Medulla oblongata (tissue), 1 donor: Measurements from ENCODE around the gene MGAT1.
"Not testable (repeated sequence)": the region's sequence is repeated elsewhere in the genome, so short reads cannot be mapped to it uniquely, and the experiment has no call there.

Source experiments
- DNase-seq: peaks from one replicate; pipeline ENCODE4 v3.0.0-alpha.2; 2015; ENCODE audit errors: extremely low spot score

The MGAT1 gene

DNA sequence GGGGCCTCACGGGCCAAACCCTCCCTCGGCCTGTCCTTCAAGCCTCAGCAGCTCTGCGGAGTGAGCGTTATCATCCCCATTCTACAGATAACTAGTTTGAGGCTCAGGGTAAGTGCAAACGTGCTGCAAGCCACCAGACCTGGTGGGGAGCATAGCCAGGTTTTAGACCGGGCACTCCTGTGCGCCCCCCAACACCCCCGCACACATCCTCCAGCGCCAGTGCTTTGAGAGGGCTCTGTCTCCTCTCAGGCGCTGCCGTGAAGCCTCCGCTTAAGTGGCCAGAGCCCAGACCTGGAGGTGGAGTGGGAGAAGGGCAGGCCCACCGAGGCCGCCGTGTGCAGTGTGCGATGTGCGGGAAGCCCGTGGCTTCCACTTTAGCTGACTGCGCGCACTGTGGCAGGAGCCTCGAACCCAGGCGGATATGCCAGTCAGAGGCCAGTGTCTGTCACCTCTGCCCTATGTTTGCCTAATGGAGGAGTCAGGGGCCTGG lies 1.6 kb upstream of the MGAT1 start:
- DNase-seq: no peak

DNA sequence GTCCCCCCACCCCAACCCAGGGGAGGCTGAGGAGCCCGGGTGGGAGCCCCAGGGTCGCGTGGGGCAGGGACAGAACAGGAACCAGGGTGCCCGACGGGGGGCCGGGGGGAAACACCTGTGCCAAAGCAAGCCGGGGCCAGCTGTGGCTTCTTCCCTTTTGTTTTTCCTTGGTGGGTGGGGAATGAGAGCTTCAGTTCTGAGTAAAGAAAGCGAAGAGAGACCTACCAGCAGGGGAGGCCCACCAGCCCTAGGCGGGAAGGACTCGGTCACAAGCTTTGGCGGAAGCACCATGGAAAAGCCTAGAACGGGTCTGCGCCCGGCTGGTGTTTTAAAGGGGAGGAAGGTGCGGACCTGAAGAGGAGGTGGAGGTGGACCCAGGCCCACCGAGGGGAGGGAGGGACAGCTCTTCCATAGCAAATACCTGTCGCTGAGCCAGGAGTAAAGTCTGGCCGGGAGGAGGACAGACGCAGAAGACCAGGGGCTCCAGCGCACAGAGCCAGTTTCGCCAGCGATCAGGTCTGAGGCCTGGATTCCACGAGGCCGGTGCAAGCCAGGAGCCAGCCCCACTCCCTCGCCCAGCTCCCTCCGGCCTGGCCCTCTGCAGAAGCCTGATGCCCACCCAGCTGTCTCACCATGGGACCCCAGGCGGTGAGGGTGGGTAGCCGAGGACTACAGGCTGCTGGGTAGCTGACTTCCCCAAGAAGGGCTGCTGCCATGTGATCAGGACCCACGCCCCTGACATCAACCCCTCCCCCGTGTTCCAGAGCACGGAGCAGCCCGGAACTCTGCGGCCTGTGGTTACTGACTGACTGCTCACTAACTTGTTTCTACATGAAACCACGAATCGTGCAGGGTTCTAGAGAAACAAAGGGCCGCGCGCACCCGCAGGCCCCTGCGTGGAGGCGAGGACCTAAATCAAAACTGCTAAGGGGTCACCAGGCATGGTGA lies 849 bp upstream of the MGAT1 start:
- DNase-seq: peak; percentile 79

DNA sequence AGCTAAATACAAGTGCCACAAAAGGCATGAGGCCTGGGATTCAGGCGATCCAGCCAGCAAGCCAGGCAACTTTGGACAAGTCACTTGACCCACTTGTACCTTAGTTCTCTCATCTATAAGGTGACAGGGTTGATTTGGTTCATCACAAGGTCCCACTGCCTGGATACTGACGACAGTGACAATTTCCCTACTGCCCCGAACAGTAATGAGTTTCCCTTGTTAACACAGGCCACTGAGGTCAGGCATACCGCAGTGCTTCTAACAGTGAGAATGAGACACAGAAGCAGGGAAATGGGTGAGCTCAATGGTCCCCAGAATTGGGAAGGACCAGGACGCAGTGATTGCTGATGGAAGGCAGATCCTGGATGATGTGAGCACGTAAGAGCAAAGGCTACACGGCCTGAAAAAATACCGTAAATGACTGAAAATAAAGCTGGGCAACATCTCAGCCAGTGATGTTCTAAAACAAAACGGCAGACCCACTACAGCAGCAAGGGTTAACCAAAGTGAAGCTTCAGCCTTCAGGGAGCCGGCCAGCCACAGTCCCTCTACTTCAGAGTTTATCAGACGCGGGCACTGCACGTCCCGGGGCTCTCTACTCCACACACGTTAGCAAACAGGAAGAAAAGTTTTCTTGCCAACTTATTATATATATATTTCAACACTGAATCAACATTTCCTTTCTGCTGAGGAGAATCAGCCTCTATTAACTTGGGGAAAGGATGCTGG lies 846 bp downstream of the MGAT1 start:
- DNase-seq: no peak

DNA sequence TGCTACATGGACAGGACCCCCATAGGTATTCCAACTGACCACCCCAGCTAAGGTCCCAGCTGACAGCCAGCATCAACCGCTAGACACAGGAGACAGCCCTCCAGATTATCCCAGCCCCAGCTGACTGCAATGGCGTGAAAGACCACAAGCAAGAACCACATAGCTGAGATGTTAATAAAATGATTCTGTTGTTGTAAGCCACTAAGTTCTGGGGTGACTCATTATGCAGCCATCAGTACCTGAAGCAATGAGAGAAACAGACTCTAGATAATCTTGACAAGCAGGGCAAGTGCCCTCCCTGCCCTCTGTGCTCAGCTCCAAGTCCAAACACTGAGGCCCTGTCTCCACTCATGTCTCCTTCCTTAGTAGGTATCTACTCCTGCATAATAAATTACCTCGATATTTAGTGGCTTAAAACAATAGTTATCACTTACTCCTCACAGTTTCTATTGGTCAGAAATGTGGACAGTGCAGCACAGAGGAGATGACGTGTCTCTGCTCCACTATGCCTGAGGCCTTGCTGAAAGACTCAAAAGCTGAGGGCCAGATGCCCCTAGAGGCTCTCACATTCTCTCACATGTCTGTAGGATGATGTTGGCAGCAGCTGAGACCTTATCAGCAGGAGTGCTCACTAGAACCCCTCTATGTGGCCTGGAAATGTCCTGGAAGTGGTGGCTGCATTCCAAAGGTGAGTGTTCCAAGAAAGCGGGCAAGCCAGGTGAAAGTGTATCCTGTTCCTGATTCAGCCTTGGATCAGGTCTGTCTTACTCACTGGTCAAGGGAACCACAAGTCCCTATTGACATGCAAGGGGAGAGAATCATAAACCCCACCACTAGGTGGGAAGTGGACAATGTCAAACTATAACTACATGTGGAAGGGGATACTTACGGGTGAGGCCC lies 2.5 kb downstream of the MGAT1 start:
- DNase-seq: no peak

DNA sequence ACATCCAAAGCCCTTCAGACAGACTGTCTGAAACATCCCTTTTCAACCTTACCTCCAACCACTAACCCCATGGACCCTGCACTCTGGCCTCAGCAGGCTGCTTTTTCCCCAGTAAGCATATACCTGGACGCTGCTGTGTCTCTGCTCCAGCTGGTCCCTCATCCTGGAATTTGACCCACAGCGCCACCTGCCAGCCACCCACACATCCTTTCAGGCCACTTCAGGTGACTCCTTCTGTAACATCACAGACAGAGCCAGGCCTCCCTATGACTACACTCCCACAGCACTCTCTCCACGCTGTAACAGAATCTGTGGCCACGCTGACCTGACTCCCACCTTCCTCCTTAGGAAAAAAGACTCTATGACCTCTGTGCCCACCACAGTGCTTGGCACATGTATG lies 3.4 kb downstream of the MGAT1 start:
- no peak for DNase-seq

DNA sequence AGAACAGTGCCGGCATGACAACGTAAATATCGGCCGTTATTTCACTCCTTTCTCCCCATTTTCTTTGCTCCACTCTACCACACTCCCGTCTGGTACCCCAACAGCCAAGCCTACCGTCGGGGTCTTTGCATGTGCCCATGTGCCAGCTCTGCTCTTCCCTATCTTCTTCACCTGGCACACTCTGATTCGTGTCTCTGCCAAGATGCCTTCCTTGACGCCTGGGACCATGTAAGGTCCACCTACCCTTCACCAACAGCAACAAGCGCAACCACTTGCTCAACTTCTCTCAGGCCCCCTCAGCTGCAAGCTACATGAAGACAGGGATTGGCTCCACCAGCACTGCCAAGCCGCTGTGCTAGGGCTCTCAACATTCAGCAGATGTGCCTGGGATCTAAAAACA lies 4.4 kb downstream of the MGAT1 start:
- no peak for DNase-seq

DNA sequence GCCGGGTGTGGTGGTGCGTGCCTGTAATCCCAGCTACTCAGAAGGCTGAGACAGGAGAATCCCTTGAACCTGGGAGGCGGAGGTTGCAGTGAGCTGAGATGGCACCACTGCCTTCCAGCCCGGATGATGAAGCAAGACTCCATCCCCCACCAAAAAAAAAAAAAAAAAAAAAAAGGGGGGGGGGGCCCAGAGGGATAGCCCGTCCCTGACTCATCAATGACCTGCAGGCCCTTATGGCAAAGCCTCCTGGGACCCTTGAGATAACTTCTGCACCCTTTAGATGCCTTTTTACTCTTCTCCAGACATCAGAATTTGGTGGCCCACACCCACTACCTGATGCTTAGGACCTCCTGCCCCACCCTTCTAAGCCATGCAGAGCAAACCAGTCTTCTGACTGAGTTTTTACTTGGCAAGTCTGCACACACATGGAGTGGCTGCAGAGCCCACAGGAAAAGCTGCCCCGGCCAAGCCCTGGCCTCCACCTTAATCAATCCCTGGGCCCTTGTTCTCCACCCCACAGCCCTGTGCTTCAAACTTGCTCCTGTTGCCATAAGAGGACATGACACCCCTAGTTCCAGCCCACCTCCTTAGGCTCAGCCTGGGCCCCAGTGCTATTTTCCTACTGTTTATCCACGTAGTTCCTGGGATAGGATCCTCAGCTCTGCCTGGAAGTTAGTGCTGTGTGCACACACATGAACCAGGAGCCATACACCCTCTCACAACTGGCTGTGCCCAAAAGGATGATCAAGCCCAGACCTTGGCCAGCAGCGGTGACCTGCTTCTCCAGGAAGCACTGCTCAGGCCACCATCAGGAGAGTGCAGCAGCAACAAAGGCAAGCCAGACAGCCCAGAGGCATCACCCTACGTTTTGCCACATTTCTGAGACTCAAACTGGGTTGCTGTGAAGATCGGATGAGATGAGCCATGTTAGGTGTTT lies 5.1 kb downstream of the MGAT1 start:
- DNase-seq: no peak

DNA sequence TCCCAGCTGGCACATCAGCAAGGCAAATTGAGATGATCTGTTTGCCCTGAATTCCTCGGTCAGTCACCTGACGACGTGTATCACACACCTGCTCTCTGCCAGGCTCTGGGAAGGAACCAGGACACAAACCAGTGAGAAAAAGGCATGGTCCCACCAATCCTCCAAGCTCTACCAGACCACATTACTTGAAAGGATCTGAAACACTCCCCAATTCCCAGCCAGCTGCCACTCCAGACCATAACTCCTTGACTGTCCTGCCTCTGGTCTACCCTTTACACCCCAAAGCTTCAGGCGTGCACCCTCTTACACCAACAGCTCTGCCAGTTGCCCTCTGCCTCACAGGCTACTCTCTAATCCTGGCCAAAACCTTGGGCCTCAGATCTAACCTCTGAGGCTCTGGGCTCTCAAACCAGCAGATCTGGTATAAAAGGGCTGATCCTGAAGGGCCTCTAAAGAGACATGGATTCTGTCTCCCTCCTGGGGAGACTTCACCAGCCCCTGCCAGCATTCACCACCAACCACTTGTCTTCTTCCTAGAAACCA lies 6.8 kb downstream of the MGAT1 start:
- no peak for DNase-seq

DNA sequence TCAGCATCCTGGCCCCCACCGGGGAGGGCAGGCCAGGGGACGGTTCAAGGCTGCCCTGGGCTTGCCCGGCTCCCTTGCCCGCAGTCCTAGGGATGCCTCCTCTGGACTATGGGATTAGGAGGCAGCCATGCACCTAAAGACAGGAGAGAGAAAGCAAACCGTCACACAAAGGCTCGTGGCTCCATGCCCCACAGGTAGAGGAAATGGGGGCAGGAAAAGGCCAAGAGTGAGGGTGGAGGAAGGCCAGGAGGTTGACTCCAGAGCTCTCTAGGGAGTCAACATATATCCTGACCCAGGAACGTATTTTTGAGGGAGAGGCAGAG lies 9.7 kb downstream of the MGAT1 start:
- no peak for DNase-seq

DNA sequence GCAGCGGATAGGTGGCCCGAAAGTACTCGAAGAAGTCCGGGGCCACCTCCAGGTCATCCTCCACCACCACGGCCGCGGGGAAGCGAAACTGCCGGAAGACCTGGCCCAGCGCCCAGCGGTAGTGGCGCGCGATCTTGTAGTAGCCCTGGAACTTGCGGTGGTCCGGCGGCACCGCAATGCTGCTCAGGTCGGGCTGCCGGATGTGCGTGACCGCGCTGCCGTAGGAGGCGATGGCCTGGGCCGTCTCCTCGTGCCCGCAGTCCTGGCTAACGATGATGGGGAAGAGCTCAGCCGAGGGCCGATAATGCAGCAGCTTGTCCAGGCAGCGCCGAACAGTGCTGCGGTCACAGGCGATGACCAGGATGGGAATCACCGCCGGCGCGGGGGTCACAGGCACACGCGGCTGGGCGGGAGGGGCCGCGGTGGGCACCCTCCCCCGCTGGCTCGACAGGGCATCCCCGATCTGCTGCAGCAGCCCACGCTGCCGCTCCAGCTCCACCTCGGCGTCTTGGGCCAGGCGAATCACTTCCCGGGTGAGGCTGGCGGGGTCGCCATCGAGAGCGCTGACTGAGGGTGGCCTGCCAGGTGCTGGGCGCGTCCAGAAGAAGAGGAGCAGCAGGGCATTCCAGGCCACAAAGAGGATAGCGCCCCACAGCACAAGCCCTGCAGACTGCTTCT lies 10.2 kb downstream of the MGAT1 start:
- no peak for DNase-seq

DNA sequence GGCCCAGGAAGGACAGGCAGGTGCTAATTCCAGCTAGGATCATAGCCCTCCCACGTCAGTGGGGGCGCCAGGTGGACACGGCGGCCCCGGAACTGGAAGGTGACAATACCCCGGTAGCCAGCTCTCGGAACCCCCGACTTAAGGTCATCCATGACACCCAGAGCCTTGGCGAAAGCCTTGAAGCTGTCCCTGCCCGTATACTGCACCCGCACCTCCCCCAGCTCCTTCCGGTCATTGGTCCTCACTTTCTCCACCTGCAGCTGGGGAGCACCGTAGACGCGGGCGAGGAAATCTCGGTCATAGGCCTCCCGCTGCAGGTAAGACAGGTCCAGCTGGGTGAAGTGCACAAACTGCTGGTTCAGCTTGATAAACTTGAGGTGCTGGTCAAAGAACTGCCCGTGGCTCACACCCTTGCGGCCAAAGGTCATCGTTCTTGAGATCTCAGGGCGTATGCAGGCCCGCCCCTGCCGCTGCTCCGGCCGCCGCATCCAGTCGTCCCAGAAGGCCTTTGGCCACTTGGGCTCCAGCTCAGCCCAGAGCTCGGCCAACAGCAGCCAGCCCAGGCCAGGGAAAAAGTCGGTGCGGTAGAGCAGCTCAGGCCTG lies 10.9 kb downstream of the MGAT1 start:
- no peak for DNase-seq

DNA sequence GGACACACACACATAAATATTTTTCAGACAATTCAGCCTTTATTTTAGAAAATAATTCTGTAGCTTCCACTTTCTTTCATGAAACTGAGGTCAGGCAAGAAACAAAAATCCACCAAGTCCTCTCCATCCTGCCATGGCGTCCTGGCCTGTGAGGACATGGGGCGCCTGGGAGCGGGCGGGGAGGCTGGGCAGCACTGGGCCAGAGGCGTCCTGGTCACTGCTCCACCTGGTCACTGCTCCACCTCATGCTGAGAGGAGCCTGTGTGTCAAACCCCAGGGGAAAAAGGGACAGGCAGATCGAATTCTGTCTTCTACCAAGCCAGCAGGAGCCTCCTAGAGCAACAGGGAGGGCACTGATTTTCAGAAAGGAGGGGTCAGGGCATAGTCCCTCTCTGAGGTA lies 12.1 kb downstream of the MGAT1 start:
- DNase-seq: no peak

DNA sequence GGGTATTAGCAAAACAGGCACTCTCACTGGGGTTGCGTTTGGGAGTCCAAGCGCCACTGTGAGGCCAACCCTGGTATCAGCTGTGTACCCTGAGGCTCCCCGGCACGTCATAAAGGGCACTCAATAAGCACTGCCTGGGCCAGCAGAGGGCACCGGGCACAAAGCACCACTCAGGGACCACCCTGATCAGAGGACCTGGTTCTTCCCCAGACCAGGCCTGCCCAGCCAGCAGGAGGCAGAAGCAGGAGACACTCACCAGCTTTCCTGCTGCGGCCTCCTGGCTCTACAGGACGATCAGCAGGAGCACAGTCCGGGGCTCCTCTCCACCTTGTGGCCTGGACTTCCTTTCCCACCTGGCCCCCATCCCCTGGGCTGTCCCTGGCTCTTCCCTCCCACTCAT lies 12.6 kb downstream of the MGAT1 start:
- no peak for DNase-seq

DNA sequence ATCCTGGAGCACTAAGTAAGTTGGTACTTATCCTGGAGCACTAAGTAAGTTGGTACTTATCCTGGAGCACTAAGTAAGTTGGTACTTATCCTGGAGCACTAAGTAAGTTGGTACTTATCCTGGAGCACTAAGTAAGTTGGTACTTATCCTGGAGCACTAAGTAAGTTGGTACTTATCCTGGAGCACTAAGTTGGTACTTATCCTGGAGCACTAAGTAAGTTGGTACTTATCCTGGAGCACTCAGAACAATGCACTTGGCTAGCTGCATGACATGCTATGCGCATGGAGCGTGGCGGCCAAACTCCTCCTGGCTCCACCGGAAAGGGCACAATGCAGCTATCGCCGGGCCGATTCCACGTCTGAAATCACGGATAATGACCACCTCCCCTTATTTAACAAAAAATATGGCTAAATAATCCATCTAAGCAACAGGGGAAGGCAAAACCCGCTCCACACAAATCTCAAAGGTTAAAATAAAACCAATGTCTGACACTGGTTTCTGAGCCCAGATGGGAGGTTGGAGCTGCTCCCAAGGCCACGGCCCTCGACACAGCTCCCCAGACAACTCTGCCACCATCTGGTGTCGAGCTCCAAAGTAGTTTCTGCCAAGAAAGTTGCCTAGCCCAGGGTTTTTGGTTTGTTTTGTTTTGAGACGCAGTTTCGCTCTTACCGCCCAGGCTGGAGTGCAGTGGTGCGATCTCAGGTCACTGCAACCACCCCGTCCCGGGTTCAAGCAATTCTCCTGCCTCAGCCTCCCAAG lies 13.8 kb downstream of the MGAT1 start:
- DNase-seq: not testable (repeated sequence)

DNA sequence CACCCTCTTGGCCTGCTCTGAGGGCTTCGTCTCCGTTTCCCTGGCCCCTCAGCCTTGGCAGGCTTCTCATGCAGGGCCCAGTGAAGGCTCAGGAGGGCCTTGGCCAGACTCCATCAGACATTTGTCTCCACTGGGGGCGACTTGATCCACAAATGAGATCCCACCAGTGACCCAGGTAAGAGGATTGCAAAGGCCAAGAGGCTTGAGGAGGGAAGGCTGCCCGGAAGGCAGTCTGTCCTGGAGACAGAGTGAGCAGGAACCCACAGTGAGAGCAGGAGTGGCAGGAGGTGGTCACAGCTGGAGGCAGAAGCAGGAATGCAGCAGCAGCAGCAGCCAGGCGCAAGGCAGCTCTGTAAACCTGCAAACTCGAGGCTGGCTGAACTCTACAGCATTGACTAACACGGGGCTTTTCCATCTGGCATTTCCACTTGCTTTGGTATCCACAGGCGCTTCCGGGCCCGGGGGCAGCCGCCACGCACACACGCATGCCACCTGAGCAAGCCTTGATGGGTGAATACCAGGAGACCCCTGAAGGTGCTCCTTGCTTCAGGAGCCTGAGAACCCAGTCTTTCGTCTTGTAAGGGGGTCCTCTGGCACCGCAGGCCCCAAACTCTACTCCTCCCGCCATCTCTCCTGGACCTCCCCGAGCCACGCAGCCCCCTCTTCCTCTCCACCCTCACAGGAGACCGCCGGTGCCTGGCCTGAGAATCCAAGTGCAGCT lies 14.7 kb downstream of the MGAT1 start:
- no peak for DNase-seq

DNA sequence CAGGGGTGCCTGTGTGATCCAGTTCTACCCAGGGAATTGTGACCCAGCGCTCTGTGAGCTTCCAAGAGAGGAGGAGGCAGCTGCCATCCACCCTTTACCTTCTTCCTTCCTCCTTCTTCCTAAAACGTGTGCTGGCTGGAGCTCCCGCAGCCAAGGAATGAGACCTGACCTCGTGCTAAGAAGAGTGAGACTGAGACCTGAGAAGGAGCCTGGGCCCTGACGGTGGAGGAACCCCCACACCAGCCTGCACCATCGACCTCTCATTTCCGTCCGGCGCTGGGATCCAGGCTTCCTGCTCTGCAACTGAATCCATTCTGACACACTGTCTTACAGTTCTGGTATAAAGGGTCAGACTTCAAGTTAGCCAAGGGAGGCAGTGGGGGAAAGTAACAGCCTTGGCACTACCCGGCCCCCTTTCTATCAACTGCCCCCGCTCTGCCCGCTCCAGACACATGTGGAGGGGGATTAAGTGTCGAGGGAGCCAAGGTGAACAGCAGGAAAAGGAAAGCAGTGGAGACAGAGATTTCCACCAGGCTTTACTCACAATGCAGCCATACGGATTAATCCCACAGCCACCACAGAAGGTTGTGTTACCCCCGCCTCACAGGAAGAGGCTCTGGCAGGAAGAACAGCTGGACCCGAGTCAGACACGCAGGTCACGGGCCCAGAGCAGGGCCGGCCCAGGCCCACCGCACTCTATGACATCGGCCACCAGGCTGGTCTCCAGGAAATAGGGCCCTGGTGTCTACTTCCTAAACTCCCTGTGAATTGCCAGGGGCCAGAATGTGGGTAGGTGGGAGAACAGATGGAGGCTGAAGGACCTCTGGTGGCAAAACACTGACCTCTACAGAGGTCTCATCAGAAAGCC lies 15.8 kb downstream of the MGAT1 start:
- DNase-seq: no peak

DNA sequence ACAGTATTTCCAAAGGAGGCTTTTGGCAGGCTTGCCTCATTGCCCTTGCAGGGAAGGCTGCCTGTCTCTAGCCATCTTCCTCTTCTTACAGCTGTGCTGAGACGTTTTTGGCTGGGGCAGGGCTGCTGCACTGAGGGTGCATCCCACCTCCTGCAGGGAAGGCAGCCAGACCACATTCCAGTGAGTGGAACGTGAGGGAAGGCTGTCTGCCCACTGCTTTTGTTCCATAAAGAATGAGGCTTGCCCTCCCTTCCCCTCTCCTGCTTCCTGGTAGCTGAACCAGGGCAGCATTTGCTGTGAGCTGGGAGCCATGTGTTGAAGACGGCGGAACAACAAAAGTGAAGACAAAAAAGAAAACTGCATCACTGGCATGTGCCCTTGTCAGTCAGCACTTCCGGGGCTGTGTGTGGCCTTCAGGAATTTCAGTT lies 16.8 kb downstream of the MGAT1 start:
- DNase-seq: no peak
